ENCODE results near the gene KIF3A. TPM values are rescaled to one million over a fixed set of nuclear protein-coding genes. Genes with fewer than 3 reads are reported as not detected.

Gene KIF3A
- total RNA-seq, 6 donors from 2014 or later, result 10.3 to 22.3 (median 17.0) TPM

- Histone ChIP-seq H3K4me1 (peaks cover 9 to 16% (median 11%) of the 10 kb centered on the region in 4 donors), H3K27me3 (peaks cover 0 to 13% (median 10%) of the 10 kb centered on the region in 4 donors), H3K9me3 (no peaks in the 10 kb centered on the region), H3K4me3 (no peak overlapping the region), H3K36me3 (no peaks in the 10 kb centered on the region), H3K27ac (no peak overlapping the region)
- 89% methylated on average over 2 of the region's 2 CpGs; no CpG with 5 or more reads in 1 of the 2 donors for WGBS, 2 donors
- ATAC-seq (ENCODE audit: low FRiP score in 2 of 2) (no peak), DNase-seq (no peak)
- TF ChIP-seq CTCF (IDR thresholded peaks at IDR 0.05) (no peak), EP300 (IDR thresholded peaks at IDR 0.05) (no peak), POLR2AphosphoS5 (IDR thresholded peaks at IDR 0.05) (no peak), POLR2A (IDR thresholded peaks at IDR 0.05) (no peak)
Measured at GRCh38 chr5:132749506-132749905, 12.2 kb upstream of the KIF3A start.

GRCh38 chr5:132748522-132749000, 11.2 kb upstream of the KIF3A start:
- no peak for ATAC-seq (ENCODE audit: low FRiP score in 2 of 2)
- Histone ChIP-seq H3K4me3 (no peak overlapping the region), H3K4me1 (peaks cover 9 to 16% (median 11%) of the 10 kb centered on the region in 4 donors), H3K36me3 (no peaks in the 10 kb centered on the region), H3K9me3 (no peaks in the 10 kb centered on the region), H3K27ac (no peak overlapping the region), H3K27me3 (peaks cover 0 to 13% (median 10%) of the 10 kb centered on the region in 4 donors)
- TF ChIP-seq CTCF (IDR thresholded peaks at IDR 0.05), result no peak
- no peak for TF ChIP-seq POLR2A (IDR thresholded peaks at IDR 0.05)
- TF ChIP-seq EP300 (IDR thresholded peaks at IDR 0.05), result no peak
- no peak for TF ChIP-seq POLR2AphosphoS5 (IDR thresholded peaks at IDR 0.05)
- 87 to 94% methylated on average over 10 of the region's 10 CpGs for WGBS, 2 donors
- no peak for DNase-seq

DNA sequence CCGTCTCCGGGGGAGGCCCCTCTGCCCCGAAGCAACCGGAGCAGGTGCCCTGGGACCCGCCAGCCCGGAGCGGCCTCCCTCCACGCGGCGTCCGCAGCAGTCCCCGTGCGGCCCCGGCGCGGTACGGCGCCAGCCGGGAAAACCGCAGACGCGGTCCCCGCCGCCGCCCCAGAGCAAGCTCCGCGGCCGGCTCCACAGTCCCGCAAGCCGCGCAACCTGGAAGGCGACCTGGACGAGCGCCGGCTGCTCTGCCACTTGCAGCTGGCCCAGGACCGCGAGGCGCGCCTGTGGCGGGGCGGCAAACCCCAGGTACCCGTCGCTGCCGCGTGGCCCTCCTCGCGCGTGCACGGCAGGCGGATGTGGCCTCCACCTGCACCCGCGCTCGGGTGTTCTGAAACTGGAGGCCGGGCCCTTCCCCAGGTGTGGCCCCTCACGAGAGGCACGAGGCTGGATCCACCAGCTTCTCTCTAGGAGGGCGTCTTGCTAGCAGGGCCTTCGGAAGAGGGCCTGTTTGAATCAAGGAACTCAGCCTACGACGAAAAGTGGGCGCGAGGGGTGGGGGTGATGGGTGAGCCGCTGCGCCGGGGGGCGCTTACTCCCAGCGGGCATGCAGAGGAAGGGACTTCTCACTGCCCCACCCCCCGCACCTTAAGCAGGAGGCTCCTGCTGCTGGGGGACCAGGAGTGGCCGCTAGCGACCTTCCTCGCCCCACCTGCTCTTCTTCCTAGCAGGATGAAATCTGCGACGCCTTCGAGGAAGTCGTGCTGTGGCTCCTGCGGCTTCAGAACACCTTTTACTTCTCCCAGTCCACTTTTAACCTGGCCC, 10.5 kb upstream of the KIF3A start:
- Histone ChIP-seq H3K4me1 (peaks cover 9 to 16% (median 11%) of the 10 kb centered on the region in 4 donors), H3K4me3 (peak overlapping the region; percentile 16 to 55 (median 52)), H3K9me3 (no peaks in the 10 kb centered on the region), H3K27me3 (peaks cover 0 to 13% (median 10%) of the 10 kb centered on the region in 4 donors), H3K36me3 (no peaks in the 10 kb centered on the region), H3K27ac (peak overlapping the region; percentile 23 to 52 (median 34))
- no peak for ATAC-seq (ENCODE audit: low FRiP score in 2 of 2)
- DNase-seq, result peak in 1 of 2 donors; percentile 89
- TF ChIP-seq EP300 (IDR thresholded peaks at IDR 0.05), result no peak
- no peak for TF ChIP-seq POLR2A (IDR thresholded peaks at IDR 0.05)
- TF ChIP-seq POLR2AphosphoS5 (IDR thresholded peaks at IDR 0.05), result no peak
- no peak for TF ChIP-seq CTCF (IDR thresholded peaks at IDR 0.05)
- WGBS, 2 donors, result 69 to 81% methylated on average over 9 to 26 of the region's 76 CpGs

- TF ChIP-seq EP300 (IDR thresholded peaks at IDR 0.05), result no peak
- TF ChIP-seq POLR2A (IDR thresholded peaks at IDR 0.05), result no peak
- TF ChIP-seq POLR2AphosphoS5 (IDR thresholded peaks at IDR 0.05), result no peak
- TF ChIP-seq CTCF (IDR thresholded peaks at IDR 0.05), result peak in 3 of 6 experiments; percentile 10 to 16 (median 15)
- ATAC-seq (ENCODE audit: low FRiP score in 2 of 2) (peak; percentile 50 to 61), DNase-seq (peak; percentile 64 to 91)
- Histone ChIP-seq H3K4me3 (peak within 1 kb of the TSS; percentile 16 to 55 (median 52)), H3K36me3 (no peaks in the 10 kb centered on the region), H3K4me1 (peaks cover 9 to 16% (median 11%) of the 10 kb centered on the region in 4 donors), H3K27me3 (peaks cover 0 to 13% (median 10%) of the 10 kb centered on the region in 4 donors), H3K27ac (peak within 1 kb of the TSS; percentile 23 to 52 (median 34)), H3K9me3 (no peaks in the 10 kb centered on the region)
- 9 to 20% methylated on average over 6 to 7 of the region's 59 CpGs for WGBS, 2 donors
Measured at GRCh38 chr5:132746954-132747615, 9.7 kb upstream of the KIF3A start, which contains the start of gene CCNI2. Gene CCNI2 (plus strand): TSS chr5:132747426. CDS start chr5:132747496, 70 bp downstream.
